ENCODE results near the gene DDX43.

DNA sequence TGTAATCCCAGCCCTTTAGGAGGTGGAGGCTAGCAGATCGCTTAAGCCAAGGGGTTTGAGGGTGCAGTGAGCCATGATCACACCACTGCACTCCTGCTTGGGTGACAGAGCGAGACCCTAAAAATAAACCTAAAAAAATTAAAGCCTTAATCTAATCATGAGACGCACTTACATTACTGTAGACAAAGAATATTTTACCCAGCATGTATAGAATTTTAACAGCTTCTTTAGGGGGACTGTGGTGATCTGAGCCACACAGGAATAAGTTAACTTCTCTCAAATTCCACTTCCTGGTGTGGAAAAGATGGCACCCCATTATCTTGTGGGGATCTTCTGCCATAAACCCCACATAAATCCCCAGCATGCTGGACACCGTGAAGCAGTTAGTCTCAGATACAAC lies 22.6 kb upstream of the DDX43 start:
- TF ChIP-seq, protein P1, sequence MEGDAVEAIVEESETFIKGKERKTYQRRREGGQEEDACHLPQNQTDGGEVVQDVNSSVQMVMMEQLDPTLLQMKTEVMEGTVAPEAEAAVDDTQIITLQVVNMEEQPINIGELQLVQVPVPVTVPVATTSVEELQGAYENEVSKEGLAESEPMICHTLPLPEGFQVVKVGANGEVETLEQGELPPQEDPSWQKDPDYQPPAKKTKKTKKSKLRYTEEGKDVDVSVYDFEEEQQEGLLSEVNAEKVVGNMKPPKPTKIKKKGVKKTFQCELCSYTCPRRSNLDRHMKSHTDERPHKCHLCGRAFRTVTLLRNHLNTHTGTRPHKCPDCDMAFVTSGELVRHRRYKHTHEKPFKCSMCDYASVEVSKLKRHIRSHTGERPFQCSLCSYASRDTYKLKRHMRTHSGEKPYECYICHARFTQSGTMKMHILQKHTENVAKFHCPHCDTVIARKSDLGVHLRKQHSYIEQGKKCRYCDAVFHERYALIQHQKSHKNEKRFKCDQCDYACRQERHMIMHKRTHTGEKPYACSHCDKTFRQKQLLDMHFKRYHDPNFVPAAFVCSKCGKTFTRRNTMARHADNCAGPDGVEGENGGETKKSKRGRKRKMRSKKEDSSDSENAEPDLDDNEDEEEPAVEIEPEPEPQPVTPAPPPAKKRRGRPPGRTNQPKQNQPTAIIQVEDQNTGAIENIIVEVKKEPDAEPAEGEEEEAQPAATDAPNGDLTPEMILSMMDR (IDR thresholded peaks at IDR 0.05; ENCODE audit: poor library complexity) = no peak
- TF ChIP-seq EZH2phosphoT487 (IDR thresholded peaks at IDR 0.05; ENCODE audit: low read depth, severe bottlenecking, unreplicated experiment) = no peak

All from hepatocyte (in vitro differentiated cells).